Measurements from ENCODE around the gene ATP6V1B1. TPM values are rescaled to one million over a fixed set of nuclear protein-coding genes. Genes with fewer than 3 reads are reported as not detected.

The ATP6V1B1 gene
- total and polyA plus RNA-seq, 9 of the 15 experiments (the other 6 are each of a cell fraction or from before 2014, with no cell fraction given) = not detected

- Histone ChIP-seq H3K9ac (ENCODE audit: insufficient read depth in 1 of 2, low read depth in 2 of 2, low read length in 2 of 2) (no peak overlapping the region), H3K4me3 (no peak overlapping the region), H3K9me1 (ENCODE audit: control insufficient read depth, insufficient read depth, low read length) (no peaks in the 10 kb centered on the region), H3K4me2 (ENCODE audit: insufficient read depth, low read length) (no peak overlapping the region), H3K9me3 (replicated peaks; ENCODE audit: control insufficient read depth, insufficient read depth, low read depth, low read length) (no peaks in the 10 kb centered on the region), H3K79me2 (ENCODE audit: control insufficient read depth, insufficient read depth, low read length) (no peaks in the 10 kb centered on the region), H3K36me3 (ENCODE audit: control insufficient read depth, insufficient read depth, low read length) (no peaks in the 10 kb centered on the region), H2AFZ (ENCODE audit: low read depth, low read length) (no peak overlapping the region), H3K4me1 (replicated peaks in 1 of 2; ENCODE audit: control insufficient read depth in 2 of 2, insufficient read depth in 2 of 2, low read length in 2 of 2) (peaks cover 0 to 14% of the 10 kb centered on the region in 2 experiments; a peak in 3 of 5 replicates), H3K27ac (ENCODE audit: extremely low read depth, low read depth, low read length) (no peak overlapping the region), H3K27me3 (ENCODE audit: control insufficient read depth in 2 of 2, insufficient read depth in 2 of 2, low read length in 2 of 2) (peaks cover 4 to 56% of the 10 kb centered on the region in 2 experiments; a peak in 3 of 5 replicates), H4K20me1 (replicated peaks; ENCODE audit: control insufficient read depth, insufficient read depth, low read length) (no peaks in the 10 kb centered on the region; the same call in none of the 2 replicates)
- CTCF ChIA-PET (ENCODE audit: low intra/inter-chr PET ratio) = interaction anchor here (0.6 to 2.2 kb wide), 2 partner anchors 32 to 102 kb away, joined by 3 to 9 read pairs; partner anchors contain the start of gene TEX261
- POLR2A ChIA-PET = interaction anchor here (1.4 kb wide), 1 partner anchor 15 kb away, joined by 5 read pairs; no protein-coding TSS in a partner anchor
- intact Hi-C loops (cut with micrococcal nuclease) = no loop called here
- DNase-seq (ENCODE audit: extremely low read depth in 1 of 4, low spot score in 3 of 4) (no peak), FAIRE-seq (no peak), ATAC-seq (no peak)
- WGBS (ENCODE audit: insufficient coverage, low coverage, missing lambda C conversion rate) = 2% methylated on average over 17 of the region's 18 CpGs
- TF ChIP-seq, protein P1, sequence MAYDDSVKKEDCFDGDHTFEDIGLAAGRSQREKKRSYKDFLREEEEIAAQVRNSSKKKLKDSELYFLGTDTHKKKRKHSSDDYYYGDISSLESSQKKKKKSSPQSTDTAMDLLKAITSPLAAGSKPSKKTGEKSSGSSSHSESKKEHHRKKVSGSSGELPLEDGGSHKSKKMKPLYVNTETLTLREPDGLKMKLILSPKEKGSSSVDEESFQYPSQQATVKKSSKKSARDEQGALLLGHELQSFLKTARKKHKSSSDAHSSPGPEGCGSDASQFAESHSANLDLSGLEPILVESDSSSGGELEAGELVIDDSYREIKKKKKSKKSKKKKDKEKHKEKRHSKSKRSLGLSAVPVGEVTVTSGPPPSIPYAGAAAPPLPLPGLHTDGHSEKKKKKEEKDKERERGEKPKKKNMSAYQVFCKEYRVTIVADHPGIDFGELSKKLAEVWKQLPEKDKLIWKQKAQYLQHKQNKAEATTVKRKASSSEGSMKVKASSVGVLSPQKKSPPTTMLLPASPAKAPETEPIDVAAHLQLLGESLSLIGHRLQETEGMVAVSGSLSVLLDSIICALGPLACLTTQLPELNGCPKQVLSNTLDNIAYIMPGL (CRISPR knock-in tag; IDR thresholded peaks at IDR 0.05) = no peak
- TF ChIP-seq RBM22 (IDR thresholded peaks at IDR 0.05; ENCODE audit: low read depth, low read length, poor library complexity, severe bottlenecking) (no peak), CBX3 (IDR thresholded peaks at IDR 0.05; ENCODE audit: borderline replicate concordance in 1 of 2, low read length in 2 of 2) (no peak), CC2D1A (IDR thresholded peaks at IDR 0.05) (no peak), HDGF (IDR thresholded peaks at IDR 0.05) (no peak), ARHGAP35 (IDR thresholded peaks at IDR 0.05; ENCODE audit: partially characterized antibody) (no peak), POU5F1 (IDR thresholded peaks at IDR 0.05; ENCODE audit: borderline replicate concordance, low read depth, low read length, partially characterized antibody) (no peak), NR2F6 (CRISPR knock-in tag; IDR thresholded peaks at IDR 0.05) (no peak), C11orf30 (IDR thresholded peaks at IDR 0.05; ENCODE audit: low read depth) (no peak), TRIM28 (IDR thresholded peaks at IDR 0.05) (no peak), SP1 (CRISPR knock-in tag; IDR thresholded peaks at IDR 0.05) (no peak)
- TF ChIP-seq, protein P2, sequence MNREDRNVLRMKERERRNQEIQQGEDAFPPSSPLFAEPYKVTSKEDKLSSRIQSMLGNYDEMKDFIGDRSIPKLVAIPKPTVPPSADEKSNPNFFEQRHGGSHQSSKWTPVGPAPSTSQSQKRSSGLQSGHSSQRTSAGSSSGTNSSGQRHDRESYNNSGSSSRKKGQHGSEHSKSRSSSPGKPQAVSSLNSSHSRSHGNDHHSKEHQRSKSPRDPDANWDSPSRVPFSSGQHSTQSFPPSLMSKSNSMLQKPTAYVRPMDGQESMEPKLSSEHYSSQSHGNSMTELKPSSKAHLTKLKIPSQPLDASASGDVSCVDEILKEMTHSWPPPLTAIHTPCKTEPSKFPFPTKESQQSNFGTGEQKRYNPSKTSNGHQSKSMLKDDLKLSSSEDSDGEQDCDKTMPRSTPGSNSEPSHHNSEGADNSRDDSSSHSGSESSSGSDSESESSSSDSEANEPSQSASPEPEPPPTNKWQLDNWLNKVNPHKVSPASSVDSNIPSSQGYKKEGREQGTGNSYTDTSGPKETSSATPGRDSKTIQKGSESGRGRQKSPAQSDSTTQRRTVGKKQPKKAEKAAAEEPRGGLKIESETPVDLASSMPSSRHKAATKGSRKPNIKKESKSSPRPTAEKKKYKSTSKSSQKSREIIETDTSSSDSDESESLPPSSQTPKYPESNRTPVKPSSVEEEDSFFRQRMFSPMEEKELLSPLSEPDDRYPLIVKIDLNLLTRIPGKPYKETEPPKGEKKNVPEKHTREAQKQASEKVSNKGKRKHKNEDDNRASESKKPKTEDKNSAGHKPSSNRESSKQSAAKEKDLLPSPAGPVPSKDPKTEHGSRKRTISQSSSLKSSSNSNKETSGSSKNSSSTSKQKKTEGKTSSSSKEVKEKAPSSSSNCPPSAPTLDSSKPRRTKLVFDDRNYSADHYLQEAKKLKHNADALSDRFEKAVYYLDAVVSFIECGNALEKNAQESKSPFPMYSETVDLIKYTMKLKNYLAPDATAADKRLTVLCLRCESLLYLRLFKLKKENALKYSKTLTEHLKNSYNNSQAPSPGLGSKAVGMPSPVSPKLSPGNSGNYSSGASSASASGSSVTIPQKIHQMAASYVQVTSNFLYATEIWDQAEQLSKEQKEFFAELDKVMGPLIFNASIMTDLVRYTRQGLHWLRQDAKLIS (CRISPR knock-in tag; IDR thresholded peaks at IDR 0.05) = no peak
- BruUV-seq (replicated peaks) = no TSS peak
- in situ Hi-C loops (cut with MboI) = no loop called here
These were observed 27.5 kb downstream of the ATP6V1B1 start for GRCh38 chr2:70962885-70963878.
